PFSK-1 (cell line): ENCODE results near the gene SYNE3. TPM values are rescaled to one million over a fixed set of nuclear protein-coding genes. Genes with fewer than 3 reads are reported as not detected.

Experiments used
- FOXP2 ChIP-seq: optimal IDR thresholded peaks from 2 replicates; pipeline ENCODE3; 2011; ENCODE audit warnings: borderline replicate concordance, control low read depth, inconsistent platforms; ENCODE audit not compliant: insufficient read depth; ENCODE audit errors: extremely low read length, extremely low read depth
- POLR2AphosphoS5 ChIP-seq: IDR thresholded peaks from 2 replicates; pipeline ENCODE4 v1.6.1; 2012; ENCODE audit warnings: low read depth, mild to moderate bottlenecking, control low read depth, low read length, moderate library complexity
- REST ChIP-seq, 2 experiments: IDR thresholded peaks; 2 replicates each; pipeline versions ENCODE4 v1.6.1 to v1.8.0; 2011 to 2012; ENCODE audit warnings: low read depth in 2 of 2, low read length in 2 of 2, control low read depth in 1 of 2, inconsistent platforms in 1 of 2, mild to moderate bottlenecking in 1 of 2, moderate library complexity in 1 of 2; ENCODE audit not compliant: insufficient read depth in 1 of 2
- SIN3A ChIP-seq: IDR thresholded peaks from 2 replicates; pipeline ENCODE4 v1.6.1; 2012; ENCODE audit warnings: mild to moderate bottlenecking, low read length, moderate library complexity, borderline replicate concordance; ENCODE audit not compliant: insufficient read depth
- TAF1 ChIP-seq: IDR thresholded peaks from 2 replicates; pipeline ENCODE4 v1.6.1; 2012; ENCODE audit warnings: low read length, control low read depth, borderline replicate concordance; ENCODE audit not compliant: insufficient read depth
- polyA plus RNA-seq: library from polyadenylated mRNA; unstranded; fragments of >200 nt; gene quantifications from one replicate; pipeline ENCODE4 v1.2.1, GENCODE V29; 2012; ENCODE audit warnings: low read depth, missing spikeins; ENCODE audit not compliant: insufficient read length

The SYNE3 gene
- 4.0 TPM for polyA plus RNA-seq

- TF ChIP-seq SIN3A: no peak
These were observed at the start of gene SYNE3 for GRCh38 chr14:95516554-95517181. TSS of gene SYNE3 (minus strand) at chr14:95516650. CDS start at chr14:95475821, 40,829 bp downstream.

- TF ChIP-seq SIN3A: no peak
- TF ChIP-seq REST (IDR thresholded peaks at IDR 0.05; ENCODE audit: insufficient read depth in 1 of 2, low read depth in 2 of 2, low read length in 2 of 2): no peak
- TF ChIP-seq TAF1: no peak
- TF ChIP-seq POLR2AphosphoS5: no peak
- TF ChIP-seq FOXP2: no peak
These were observed 47.6 kb upstream of the SYNE3 start for GRCh38 chr14:95564060-95564459.

GRCh38 chr14:95562892-95563685, 46.6 kb upstream of the SYNE3 start:
- TF ChIP-seq SIN3A (no peak), REST (IDR thresholded peaks at IDR 0.05; ENCODE audit: insufficient read depth in 1 of 2, low read depth in 2 of 2, low read length in 2 of 2) (no peak), POLR2AphosphoS5 (no peak), TAF1 (no peak), FOXP2 (no peak)

GRCh38 chr14:95561001-95561412, 44.6 kb upstream of the SYNE3 start:
- TF ChIP-seq POLR2AphosphoS5 (no peak), TAF1 (no peak), SIN3A (no peak), REST (IDR thresholded peaks at IDR 0.05; ENCODE audit: insufficient read depth in 1 of 2, low read depth in 2 of 2, low read length in 2 of 2) (no peak), FOXP2 (no peak)

- TF ChIP-seq FOXP2: no peak
These were observed 42.8 kb upstream of the SYNE3 start for GRCh38 chr14:95559203-95559602.

- TF ChIP-seq TAF1 (no peak), POLR2AphosphoS5 (no peak), SIN3A (no peak), REST (IDR thresholded peaks at IDR 0.05; ENCODE audit: insufficient read depth in 1 of 2, low read depth in 2 of 2, low read length in 2 of 2) (no peak), FOXP2 (no peak)
These were observed 41.4 kb upstream of the SYNE3 start for GRCh38 chr14:95557832-95558231.
